Measurements from ENCODE around the gene UMOD. TPM values are rescaled to one million over a fixed set of nuclear protein-coding genes. Genes with fewer than 3 reads are reported as not detected.

Gene UMOD
- total RNA-seq, 2 donors from 2014 or later: not detected

DNA sequence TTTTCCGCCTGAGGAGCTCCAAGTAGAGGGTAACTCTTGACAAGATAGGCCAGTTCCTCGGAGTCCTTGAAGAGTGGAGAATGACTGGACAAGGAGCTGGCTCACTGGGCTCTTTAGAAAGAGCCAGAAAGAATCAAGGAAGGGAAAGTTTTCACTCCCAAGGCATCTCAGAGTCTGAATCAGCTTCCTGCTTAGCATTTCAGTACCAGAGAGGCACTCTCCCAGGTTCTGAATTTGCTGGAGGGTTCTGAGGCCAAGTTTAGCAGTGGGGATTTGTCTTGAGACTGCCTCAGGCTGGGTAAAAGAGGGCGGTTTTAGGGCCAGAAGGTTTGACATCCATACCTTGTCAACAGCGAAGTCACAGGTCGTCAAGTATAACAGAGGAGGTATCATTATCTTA, 50.7 kb downstream of the UMOD start:
- no peak for ATAC-seq (replicated peaks in 1 of 2)
- Mint-ChIP-seq H3K36me3 (ENCODE audit: insufficient read depth in 2 of 2) (no peaks in the 10 kb centered on the region), H3K4me3 (no peak overlapping the region), H3K27ac (no peak overlapping the region), H3K9me3 (no peaks in the 10 kb centered on the region), H3K4me1 (ENCODE audit: low read depth) (peaks cover 5% of the 10 kb centered on the region), H3K27me3 (ENCODE audit: low read depth) (peaks cover 30% of the 10 kb centered on the region)
- no peak for DNase-seq

DNA sequence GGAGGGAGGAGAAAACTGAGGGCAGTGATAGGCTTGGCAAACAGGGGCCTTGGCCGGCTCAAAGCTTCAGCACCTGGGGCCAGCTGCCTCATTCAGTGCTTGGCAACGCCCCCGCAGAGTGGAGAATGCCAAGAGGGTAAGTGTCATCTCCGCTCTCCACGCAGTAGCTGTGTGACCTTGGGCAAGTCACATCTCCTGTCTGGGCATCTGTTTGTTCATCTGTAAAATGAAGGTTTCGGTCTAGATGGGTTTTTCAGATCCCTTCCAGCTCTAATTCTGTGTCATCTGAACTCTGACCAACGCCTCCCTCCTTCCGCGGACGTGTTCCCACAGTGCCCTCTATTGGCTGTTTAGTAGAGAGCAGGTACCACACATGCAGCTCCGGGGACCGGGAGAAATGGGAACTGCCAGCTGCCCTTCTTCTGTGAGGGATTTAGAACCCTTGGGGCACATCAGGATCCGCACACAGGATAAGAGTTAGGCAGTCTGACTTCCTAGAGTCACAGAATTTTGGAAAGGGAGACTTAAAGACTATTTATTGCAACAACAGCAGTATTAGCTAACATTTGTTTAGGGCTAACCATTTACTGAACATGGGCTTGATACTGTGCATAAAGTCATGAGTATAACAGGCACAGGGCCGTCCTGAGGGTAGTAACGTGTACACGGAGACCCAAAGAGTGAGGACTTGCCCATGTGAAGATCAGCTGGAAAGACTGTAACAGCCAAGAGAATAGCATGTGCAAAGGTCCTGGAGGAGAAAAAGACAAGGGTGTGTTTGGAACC, 52.0 kb downstream of the UMOD start:
- no peaks in the 10 kb centered on the region for H3K9me3 Mint-ChIP-seq
- ATAC-seq (replicated peaks in 1 of 2): peak; percentile 47 to 59
- H3K4me3 Mint-ChIP-seq: no peak overlapping the region
- no peaks in the 10 kb centered on the region for H3K36me3 Mint-ChIP-seq (ENCODE audit: insufficient read depth in 2 of 2)
- DNase-seq: peak; percentile 31 to 45
- H3K27ac Mint-ChIP-seq: no peak overlapping the region
- peaks cover 5% of the 10 kb centered on the region for H3K4me1 Mint-ChIP-seq (ENCODE audit: low read depth)
- H3K27me3 Mint-ChIP-seq (ENCODE audit: low read depth): peaks cover 30% of the 10 kb centered on the region

DNA sequence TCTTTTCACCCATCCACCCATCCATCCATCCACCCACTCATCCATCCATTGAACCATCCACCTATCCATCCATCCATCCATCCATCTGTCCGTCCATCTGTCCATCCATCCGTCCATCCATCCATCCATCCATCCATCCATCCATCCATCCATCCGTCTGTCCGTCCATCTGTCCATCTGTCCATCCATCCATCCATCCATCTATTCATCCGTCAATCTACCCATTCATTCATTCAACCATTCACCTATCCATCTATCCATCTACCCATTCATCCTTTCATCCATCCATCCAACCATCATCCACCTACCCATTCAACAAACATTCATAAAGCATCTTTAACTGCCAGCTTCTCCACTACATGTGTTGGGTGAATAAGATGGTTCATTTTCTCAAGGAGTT, 54.1 kb downstream of the UMOD start:
- Mint-ChIP-seq H3K36me3 (ENCODE audit: insufficient read depth in 2 of 2) (no peaks in the 10 kb centered on the region), H3K27me3 (ENCODE audit: low read depth) (peaks cover 30% of the 10 kb centered on the region), H3K4me3 (no peak overlapping the region), H3K4me1 (ENCODE audit: low read depth) (peaks cover 5% of the 10 kb centered on the region), H3K27ac (no peak overlapping the region), H3K9me3 (no peaks in the 10 kb centered on the region)
- ATAC-seq (replicated peaks in 1 of 2) (no peak), DNase-seq (no peak)

DNA sequence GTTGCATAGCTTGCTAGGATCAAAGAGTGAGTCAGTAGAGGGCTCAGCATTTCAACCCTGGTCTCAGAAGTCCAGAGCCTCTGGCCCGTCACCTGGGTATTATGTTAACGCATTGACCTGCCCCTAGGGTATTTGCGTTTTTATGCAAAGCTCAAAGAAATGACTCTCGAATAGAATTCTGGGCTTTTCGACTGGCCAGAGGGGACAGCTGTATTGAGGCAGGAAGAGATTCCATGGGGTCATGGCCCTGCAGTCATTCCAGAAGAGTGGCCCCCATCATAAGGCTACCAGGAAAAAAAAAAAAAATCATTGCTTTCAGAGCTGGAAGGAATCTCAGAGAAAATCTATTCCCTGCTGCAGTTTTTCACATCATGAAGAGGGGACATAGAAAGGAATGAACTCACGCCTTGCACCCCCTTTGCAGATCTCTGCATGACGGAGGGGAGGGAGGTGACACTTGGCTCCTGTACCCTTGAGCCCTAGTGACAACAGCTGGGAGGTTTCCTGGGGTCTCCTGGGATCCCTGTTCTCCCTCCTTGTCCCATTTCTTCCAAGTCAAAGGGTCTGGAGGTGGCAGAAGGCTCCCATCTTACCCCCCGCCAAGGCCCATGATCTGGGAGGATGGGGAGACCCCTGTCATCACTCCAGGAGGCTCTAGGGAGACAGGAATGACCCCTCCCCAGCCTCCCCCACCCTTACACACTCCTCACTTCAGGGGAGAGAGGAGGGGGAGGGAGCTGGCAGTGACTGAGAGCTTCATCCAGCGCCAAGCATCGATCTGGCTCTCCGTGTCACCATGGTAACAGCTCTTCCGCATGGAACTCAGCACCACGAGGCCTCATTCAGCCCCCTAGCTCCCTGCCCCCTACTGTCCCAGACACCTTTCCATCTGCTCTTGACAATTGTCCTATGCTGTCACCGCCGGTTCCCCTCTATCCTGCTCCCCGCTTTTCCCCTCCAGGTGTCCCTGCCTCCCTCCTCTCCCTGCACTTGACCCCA, 61.0 kb downstream of the UMOD start:
- Mint-ChIP-seq H3K27ac (no peak overlapping the region), H3K36me3 (ENCODE audit: insufficient read depth in 2 of 2) (no peaks in the 10 kb centered on the region), H3K4me1 (ENCODE audit: low read depth) (no peaks in the 10 kb centered on the region), H3K4me3 (no peak overlapping the region), H3K9me3 (no peaks in the 10 kb centered on the region), H3K27me3 (ENCODE audit: low read depth) (no peaks in the 10 kb centered on the region)
- DNase-seq (no peak), ATAC-seq (replicated peaks in 1 of 2) (no peak)

DNA sequence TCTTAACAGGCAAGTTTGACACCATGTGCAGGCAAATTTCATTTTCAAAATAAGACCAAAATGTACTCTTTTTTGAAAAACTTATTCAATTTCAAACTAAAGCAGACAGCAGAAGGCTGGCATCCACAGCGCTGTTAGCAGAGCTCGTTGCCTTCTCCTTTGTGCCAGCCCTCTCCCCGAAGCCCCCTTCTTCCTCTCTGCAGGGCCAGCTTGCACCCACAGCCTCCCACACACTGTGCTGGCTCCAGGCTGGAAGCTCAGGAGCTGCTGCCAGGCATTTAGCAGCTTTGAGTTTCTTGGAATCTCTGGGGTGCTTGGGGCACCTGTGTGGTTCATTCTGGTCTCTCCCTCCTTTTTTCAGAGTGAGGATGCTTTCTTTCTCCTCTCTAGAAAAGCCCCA, 62.9 kb downstream of the UMOD start:
- H3K27ac Mint-ChIP-seq: no peak overlapping the region
- H3K27me3 Mint-ChIP-seq (ENCODE audit: low read depth): no peaks in the 10 kb centered on the region
- no peak for DNase-seq
- peaks cover 0 to under 1% of the 10 kb centered on the region in 2 donors for H3K9me3 Mint-ChIP-seq
- ATAC-seq (replicated peaks in 1 of 2): no peak
- H3K4me3 Mint-ChIP-seq: no peak overlapping the region
- no peaks in the 10 kb centered on the region for H3K4me1 Mint-ChIP-seq (ENCODE audit: low read depth)
- H3K36me3 Mint-ChIP-seq (ENCODE audit: insufficient read depth in 2 of 2): no peaks in the 10 kb centered on the region

DNA sequence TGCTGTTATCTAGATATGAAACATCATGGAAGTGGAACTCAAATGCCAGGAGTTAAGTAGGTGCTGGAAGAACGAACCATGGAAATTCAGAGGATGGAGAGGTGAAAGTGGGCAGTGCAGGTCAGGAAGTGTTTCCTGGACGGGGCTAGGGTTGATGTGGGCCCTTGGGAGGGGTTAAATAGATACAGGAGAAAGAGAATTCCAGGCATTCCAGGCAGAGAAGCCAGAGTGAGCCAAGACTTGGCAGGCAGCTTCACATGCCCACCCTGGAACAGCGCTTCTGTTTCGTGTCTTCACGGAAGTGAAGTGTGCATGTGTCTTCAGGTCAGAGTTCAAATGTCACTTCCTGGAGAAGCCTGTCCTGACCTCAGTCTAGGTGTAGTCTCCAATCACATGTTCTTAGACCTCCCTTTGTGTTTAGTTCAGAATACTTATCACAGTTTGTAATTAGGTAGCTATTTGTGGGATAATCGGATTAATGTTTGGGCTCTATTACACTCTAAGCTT, 66.5 kb downstream of the UMOD start:
- no peak for DNase-seq
- Mint-ChIP-seq H3K4me3 (no peak overlapping the region), H3K4me1 (ENCODE audit: low read depth) (no peaks in the 10 kb centered on the region)

More for the DNA sequence above, 66.5 kb downstream of the UMOD start:
- Mint-ChIP-seq H3K27me3 (ENCODE audit: low read depth) (peaks cover 10% of the 10 kb centered on the region), H3K9me3 (peaks cover 0 to 3% of the 10 kb centered on the region in 2 donors), H3K36me3 (ENCODE audit: insufficient read depth in 2 of 2) (no peaks in the 10 kb centered on the region), H3K27ac (no peak overlapping the region)
- no peak for ATAC-seq (replicated peaks in 1 of 2)

Other genes with a start within 250 kb of the UMOD start
- not detected for gene GP2, start 25.2 kb downstream of the UMOD start, total RNA-seq
- gene PDILT, start 52.0 kb upstream of the UMOD start, total RNA-seq: not detected
- not detected for gene ACSM5, start 56.8 kb upstream of the UMOD start, total RNA-seq
- under 1 TPM; 0.49 to 0.79 TPM for gene ACSM2A, start 98.8 kb upstream of the UMOD start, total RNA-seq
- under 1 TPM in 1 of 2 donors, not detected in 1; 0.10 TPM for gene ACSM2B, start 223.7 kb upstream of the UMOD start, total RNA-seq

Data from activated T-cell treated with anti-CD3 and anti-CD28 coated beads, Interleukin-2, amount 50 U/mL, for 72 hours (primary cell).